HL-60/S4 treated with phorbol 12-myristate 13-acetate at 8.2 ng/mL for 4 days and 3 days (cell line): ENCODE measurements around the gene ZNF23.

Experiments used
- in situ Hi-C: fragments of 300-500 bp; cut with MboI; formaldehyde crosslinking; loops from 2 replicates; pipeline ENCODE4 v1.15.0; 2022; ENCODE audit warnings: low sequenced_read_pairs

The ZNF23 gene

DNA sequence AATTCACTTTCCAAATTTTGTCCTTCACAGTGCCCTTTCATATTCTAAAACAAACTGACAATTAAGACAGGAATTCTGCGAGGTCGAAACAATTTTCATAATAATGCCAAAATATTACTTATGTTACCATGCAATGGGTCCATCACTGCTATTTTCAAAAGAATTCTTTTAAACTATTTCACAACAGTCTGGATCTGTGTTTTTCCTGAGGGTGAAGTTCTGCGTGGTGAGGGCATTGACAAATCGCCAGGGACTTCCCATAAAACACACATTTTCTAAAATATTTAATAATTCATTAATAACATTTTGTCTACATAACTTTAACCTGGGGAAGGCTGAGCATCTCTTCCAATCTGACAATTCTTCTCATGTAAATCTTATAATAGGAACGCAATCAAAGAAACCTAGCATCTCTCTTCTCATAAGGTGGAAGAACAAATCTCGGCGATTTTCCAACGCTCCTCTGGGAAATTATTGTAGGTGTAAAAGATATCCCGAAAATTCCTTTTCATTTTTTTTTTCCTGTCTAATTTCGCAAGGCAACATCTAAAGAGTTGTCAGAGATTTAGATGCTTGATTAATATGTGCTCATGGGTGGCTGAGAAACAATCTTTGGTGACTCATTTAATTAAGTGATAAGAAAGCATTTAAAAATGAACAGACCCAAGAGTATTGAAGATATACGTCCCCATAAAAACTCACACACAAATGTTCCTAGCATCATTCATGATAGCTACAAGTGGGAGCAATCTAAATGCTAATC is 62.1 kb downstream of the ZNF23 start:
- in situ Hi-C loops: no loop called here
